ENCODE results near the gene MYO5A. TPM values are rescaled to one million over a fixed set of nuclear protein-coding genes. Genes with fewer than 3 reads are reported as not detected.

The MYO5A gene
- polyA plus RNA-seq, 3 donors: 6.9 to 33.5 (median 16.6) TPM

- Histone ChIP-seq H3K4me3 (replicated peaks in 1 of 3; ENCODE audit: low read depth in 2 of 3, low read length in 3 of 3) (no peak overlapping the region), H3K9me3 (replicated peaks in 1 of 2; ENCODE audit: control insufficient read depth in 1 of 2, insufficient read depth in 1 of 2, low read length in 2 of 2) (no peaks in the 10 kb centered on the region), H3K4me1 (ENCODE audit: control insufficient read depth in 1 of 2, insufficient read depth in 2 of 2, low read length in 2 of 2) (no peaks in the 10 kb centered on the region), H3K79me2 (ENCODE audit: insufficient read depth, low read length) (no peaks in the 10 kb centered on the region), H3K9ac (ENCODE audit: insufficient read depth, low read length, poor library complexity, severe bottlenecking) (no peak overlapping the region), H3K4me2 (replicated peaks; ENCODE audit: extremely low read depth, low read length, poor library complexity, severe bottlenecking) (no peak overlapping the region), H4K20me1 (ENCODE audit: insufficient read depth, low read length) (peaks cover 6% of the 10 kb centered on the region), H3K27ac (ENCODE audit: low read depth in 1 of 2, low read length in 2 of 2) (no peak overlapping the region), H3K27me3 (ENCODE audit: control insufficient read depth in 2 of 2, insufficient read depth in 2 of 2, low read length in 2 of 2) (no peaks in the 10 kb centered on the region), H2AFZ (ENCODE audit: insufficient read depth, low read depth, low read length, poor library complexity, severe bottlenecking) (no peak overlapping the region), H3K36me3 (replicated peaks in 1 of 2; ENCODE audit: control insufficient read depth in 1 of 2, insufficient read depth in 2 of 2, low read length in 2 of 2) (peaks cover 76 to 96% of the 10 kb centered on the region in 2 donors)
- TF ChIP-seq, protein P1, sequence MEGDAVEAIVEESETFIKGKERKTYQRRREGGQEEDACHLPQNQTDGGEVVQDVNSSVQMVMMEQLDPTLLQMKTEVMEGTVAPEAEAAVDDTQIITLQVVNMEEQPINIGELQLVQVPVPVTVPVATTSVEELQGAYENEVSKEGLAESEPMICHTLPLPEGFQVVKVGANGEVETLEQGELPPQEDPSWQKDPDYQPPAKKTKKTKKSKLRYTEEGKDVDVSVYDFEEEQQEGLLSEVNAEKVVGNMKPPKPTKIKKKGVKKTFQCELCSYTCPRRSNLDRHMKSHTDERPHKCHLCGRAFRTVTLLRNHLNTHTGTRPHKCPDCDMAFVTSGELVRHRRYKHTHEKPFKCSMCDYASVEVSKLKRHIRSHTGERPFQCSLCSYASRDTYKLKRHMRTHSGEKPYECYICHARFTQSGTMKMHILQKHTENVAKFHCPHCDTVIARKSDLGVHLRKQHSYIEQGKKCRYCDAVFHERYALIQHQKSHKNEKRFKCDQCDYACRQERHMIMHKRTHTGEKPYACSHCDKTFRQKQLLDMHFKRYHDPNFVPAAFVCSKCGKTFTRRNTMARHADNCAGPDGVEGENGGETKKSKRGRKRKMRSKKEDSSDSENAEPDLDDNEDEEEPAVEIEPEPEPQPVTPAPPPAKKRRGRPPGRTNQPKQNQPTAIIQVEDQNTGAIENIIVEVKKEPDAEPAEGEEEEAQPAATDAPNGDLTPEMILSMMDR (IDR thresholded peaks at IDR 0.05): no peak
- Mint-ChIP-seq H3K27me3 (ENCODE audit: low read depth in 3 of 3) (no peaks in the 10 kb centered on the region), H3K4me3 (no peak overlapping the region), H3K4me1 (no peaks in the 10 kb centered on the region), H3K36me3 (peaks cover 73 to 80% of the 10 kb centered on the region in 2 donors), H3K27ac (no peak overlapping the region), H3K9me3 (no peaks in the 10 kb centered on the region)
- no peak for DNase-seq
- no CpG with 5 or more reads among the region's 1 CpG for WGBS (ENCODE audit: insufficient coverage)
- intact Hi-C loops (cut with micrococcal nuclease): no loop called here
Measured at GRCh38 chr15:52344592-52344991, 184.1 kb downstream of the MYO5A start.

- intact Hi-C loops (cut with micrococcal nuclease): no loop called here
- Histone ChIP-seq H3K4me1 (ENCODE audit: control insufficient read depth in 1 of 2, insufficient read depth in 2 of 2, low read length in 2 of 2) (no peaks in the 10 kb centered on the region), H4K20me1 (ENCODE audit: insufficient read depth, low read length) (peaks cover 6% of the 10 kb centered on the region), H3K36me3 (replicated peaks in 1 of 2; ENCODE audit: control insufficient read depth in 1 of 2, insufficient read depth in 2 of 2, low read length in 2 of 2) (peaks cover 73 to 94% of the 10 kb centered on the region in 2 donors), H3K27ac (ENCODE audit: low read depth in 1 of 2, low read length in 2 of 2) (no peak overlapping the region), H3K9me3 (replicated peaks in 1 of 2; ENCODE audit: control insufficient read depth in 1 of 2, insufficient read depth in 1 of 2, low read length in 2 of 2) (no peaks in the 10 kb centered on the region), H3K79me2 (ENCODE audit: insufficient read depth, low read length) (no peaks in the 10 kb centered on the region), H2AFZ (ENCODE audit: insufficient read depth, low read depth, low read length, poor library complexity, severe bottlenecking) (no peak overlapping the region), H3K4me3 (replicated peaks in 1 of 3; ENCODE audit: low read depth in 2 of 3, low read length in 3 of 3) (no peak overlapping the region), H3K27me3 (ENCODE audit: control insufficient read depth in 2 of 2, insufficient read depth in 2 of 2, low read length in 2 of 2) (no peaks in the 10 kb centered on the region), H3K4me2 (replicated peaks; ENCODE audit: extremely low read depth, low read length, poor library complexity, severe bottlenecking) (no peak overlapping the region), H3K9ac (ENCODE audit: insufficient read depth, low read length, poor library complexity, severe bottlenecking) (no peak overlapping the region)
- no peaks in the 10 kb centered on the region for H3K27me3 Mint-ChIP-seq (ENCODE audit: low read depth in 3 of 3)
- TF ChIP-seq, protein P1 (IDR thresholded peaks at IDR 0.05): no peak
- no peak overlapping the region for H3K27ac Mint-ChIP-seq
- H3K4me1 Mint-ChIP-seq: no peaks in the 10 kb centered on the region
- WGBS (ENCODE audit: insufficient coverage): 100% methylated on average over 1 of the region's 3 CpGs
- no peak overlapping the region for H3K4me3 Mint-ChIP-seq
- no peak for DNase-seq
- no peaks in the 10 kb centered on the region for H3K9me3 Mint-ChIP-seq
- peaks cover 71 to 78% of the 10 kb centered on the region in 2 donors for H3K36me3 Mint-ChIP-seq
Measured at GRCh38 chr15:52343831-52344230, 184.8 kb downstream of the MYO5A start.
